ENCODE data around the gene GTF3C6.
"Not testable (repeated sequence)": the region's sequence is repeated elsewhere in the genome, so short reads cannot be mapped to it uniquely, and the experiment has no call there.

Gene GTF3C6

GRCh38 chr6:110950440-110950839 is 8.1 kb upstream of the GTF3C6 start:
- no peak overlapping the region for H3K27ac ChIP-seq (ENCODE audit: low read depth, low read length, severe bottlenecking)
- H3K4me3 ChIP-seq (ENCODE audit: extremely low read depth, insufficient read depth, low read length, poor library complexity, severe bottlenecking) = no peak overlapping the region
- H3K9me3 ChIP-seq (ENCODE audit: control insufficient read depth, low read length) = no peaks in the 10 kb centered on the region
- peaks cover 11% of the 10 kb centered on the region for H3K4me1 ChIP-seq (ENCODE audit: control insufficient read depth, insufficient read depth, low read length, poor library complexity, severe bottlenecking)
- no peaks in the 10 kb centered on the region for H3K36me3 ChIP-seq (ENCODE audit: control insufficient read depth, insufficient read depth, low read length)

DNA sequence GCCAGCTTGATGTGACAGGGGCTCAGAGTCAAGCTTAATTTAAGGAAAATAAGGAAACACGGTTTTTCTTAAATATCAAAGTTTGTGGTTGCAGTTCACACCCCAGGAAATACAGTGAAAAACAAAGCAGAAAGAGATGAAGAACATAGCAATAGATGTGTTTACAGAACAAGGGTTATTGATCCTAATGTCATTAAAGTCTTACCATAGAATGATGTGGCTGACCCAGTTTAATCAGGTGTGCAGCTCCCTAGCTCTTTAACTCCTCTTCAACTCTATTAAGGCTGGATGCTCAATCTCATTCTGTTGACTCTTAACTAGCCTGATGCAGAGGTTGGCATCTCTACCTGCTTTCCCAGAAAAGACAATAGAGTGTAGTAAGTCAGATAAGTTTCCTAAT is 7.5 kb upstream of the GTF3C6 start:
- H3K4me3 ChIP-seq (ENCODE audit: extremely low read depth, insufficient read depth, low read length, poor library complexity, severe bottlenecking) = no peak overlapping the region
- H3K27ac ChIP-seq (ENCODE audit: low read depth, low read length, severe bottlenecking) = no peak overlapping the region
- H3K4me1 ChIP-seq (ENCODE audit: control insufficient read depth, insufficient read depth, low read length, poor library complexity, severe bottlenecking) = peaks cover 11% of the 10 kb centered on the region
- WGBS, 2 experiments (ENCODE audit: insufficient coverage in 2 of 2) = 80 to 100% methylated on average over 1 of the region's 1 CpG
- H3K9me3 ChIP-seq (ENCODE audit: control insufficient read depth, low read length) = no peaks in the 10 kb centered on the region
- H3K36me3 ChIP-seq (ENCODE audit: control insufficient read depth, insufficient read depth, low read length) = no peaks in the 10 kb centered on the region

- peak overlapping the region; percentile 23 for H3K27ac ChIP-seq (ENCODE audit: low read depth, low read length, severe bottlenecking)
- H3K9me3 ChIP-seq (ENCODE audit: control insufficient read depth, low read length) = no peaks in the 10 kb centered on the region
- H3K4me1 ChIP-seq (ENCODE audit: control insufficient read depth, insufficient read depth, low read length, poor library complexity, severe bottlenecking) = peaks cover 11% of the 10 kb centered on the region
- no peak overlapping the region for H3K4me3 ChIP-seq (ENCODE audit: extremely low read depth, insufficient read depth, low read length, poor library complexity, severe bottlenecking)
- no peaks in the 10 kb centered on the region for H3K36me3 ChIP-seq (ENCODE audit: control insufficient read depth, insufficient read depth, low read length)
- 81 to 88% methylated on average over 5 to 7 of the region's 8 CpGs for WGBS, 2 experiments (ENCODE audit: insufficient coverage in 2 of 2)
Measured at GRCh38 chr6:110951986-110952794, 6.3 kb upstream of the GTF3C6 start.

DNA sequence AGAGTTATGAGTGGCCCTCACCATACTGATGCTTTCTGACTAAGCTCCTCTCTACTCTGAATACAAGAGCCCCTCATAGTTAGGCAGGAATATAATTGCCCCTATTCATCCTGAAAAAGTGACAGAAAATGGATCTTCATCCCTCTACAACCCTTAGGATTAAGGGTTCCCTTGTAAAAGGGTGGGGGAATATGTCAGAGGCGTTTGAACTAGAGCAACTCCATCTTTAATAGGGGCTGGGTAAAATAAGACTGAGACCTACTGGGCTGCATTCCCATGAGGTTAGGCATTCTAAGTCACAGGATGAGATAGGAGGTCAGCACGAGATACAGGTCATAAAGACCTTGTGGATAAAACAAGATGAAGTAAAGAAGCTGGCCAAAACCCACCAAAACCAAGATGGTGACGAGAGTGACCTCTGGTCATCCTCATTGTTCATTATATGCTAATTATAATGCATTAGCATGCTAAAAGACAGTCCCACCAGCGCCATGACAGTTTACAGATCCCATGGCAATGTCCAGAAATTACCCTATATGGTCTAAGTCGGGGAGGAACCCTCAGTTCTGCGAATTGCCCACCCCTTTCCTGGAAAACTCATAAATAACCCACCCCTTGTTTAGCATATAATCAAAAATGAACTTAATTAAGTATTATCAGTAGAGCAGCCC is 4.7 kb upstream of the GTF3C6 start:
- 94 to 100% methylated on average over 2 to 3 of the region's 6 CpGs for WGBS, 2 experiments (ENCODE audit: insufficient coverage in 2 of 2)
- Histone ChIP-seq H3K4me3 (ENCODE audit: extremely low read depth, insufficient read depth, low read length, poor library complexity, severe bottlenecking) (no peak overlapping the region), H3K27ac (ENCODE audit: low read depth, low read length, severe bottlenecking) (no peak overlapping the region), H3K36me3 (ENCODE audit: control insufficient read depth, insufficient read depth, low read length) (no peaks in the 10 kb centered on the region), H3K9me3 (ENCODE audit: control insufficient read depth, low read length) (no peaks in the 10 kb centered on the region), H3K4me1 (ENCODE audit: control insufficient read depth, insufficient read depth, low read length, poor library complexity, severe bottlenecking) (peaks cover 11% of the 10 kb centered on the region)

DNA sequence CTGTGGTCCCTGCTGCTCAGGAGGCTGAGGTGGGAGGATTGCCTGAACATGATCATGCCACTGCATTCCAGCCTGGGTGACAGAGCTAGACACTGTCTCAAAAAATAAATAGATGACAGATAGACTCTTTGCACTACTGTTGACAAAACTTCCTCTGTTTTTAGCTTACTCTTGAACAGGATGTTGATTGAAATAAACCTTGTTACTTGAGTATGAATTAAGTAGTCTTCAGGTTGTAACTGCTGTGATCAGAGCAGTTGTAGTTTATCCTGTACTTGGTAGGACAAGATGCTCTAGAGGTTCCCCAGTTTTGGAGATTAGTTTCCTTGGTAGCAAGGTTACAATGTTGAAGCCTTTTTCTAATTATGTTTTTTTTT is 1.5 kb downstream of the GTF3C6 start:
- H3K4me3 ChIP-seq (ENCODE audit: extremely low read depth, insufficient read depth, low read length, poor library complexity, severe bottlenecking) = no peak overlapping the region
- H3K36me3 ChIP-seq (ENCODE audit: control insufficient read depth, insufficient read depth, low read length) = peaks cover 37% of the 10 kb centered on the region
- H3K27ac ChIP-seq (ENCODE audit: low read depth, low read length, severe bottlenecking) = no peak overlapping the region
- no peaks in the 10 kb centered on the region for H3K9me3 ChIP-seq (ENCODE audit: control insufficient read depth, low read length)
- no peaks in the 10 kb centered on the region for H3K4me1 ChIP-seq (ENCODE audit: control insufficient read depth, insufficient read depth, low read length, poor library complexity, severe bottlenecking)

DNA sequence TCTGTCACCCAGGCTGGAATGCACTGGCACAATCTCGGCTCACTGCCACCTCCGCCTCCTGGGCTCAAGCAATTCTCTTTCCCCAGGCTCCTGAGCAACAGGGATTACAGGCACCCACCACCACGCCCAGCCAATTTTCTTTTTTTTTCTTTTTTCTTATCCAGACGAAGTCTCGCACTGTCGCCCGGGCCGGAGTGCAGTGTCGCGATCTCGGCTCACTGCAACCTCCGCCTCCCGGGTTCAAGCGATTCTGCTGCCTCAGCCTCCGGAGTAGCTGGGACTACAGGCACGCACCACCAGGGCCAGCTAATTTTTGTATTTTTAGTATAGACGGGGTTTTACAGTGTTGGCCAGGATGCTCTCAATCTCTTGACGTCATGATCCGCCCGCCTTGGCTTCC is 4.1 kb downstream of the GTF3C6 start:
- peaks cover 60% of the 10 kb centered on the region for H3K36me3 ChIP-seq (ENCODE audit: control insufficient read depth, insufficient read depth, low read length)
- H3K4me1 ChIP-seq (ENCODE audit: control insufficient read depth, insufficient read depth, low read length, poor library complexity, severe bottlenecking); H3K4me3 ChIP-seq (ENCODE audit: extremely low read depth, insufficient read depth, low read length, poor library complexity, severe bottlenecking); H3K27ac ChIP-seq (ENCODE audit: low read depth, low read length, severe bottlenecking); H3K9me3 ChIP-seq (ENCODE audit: control insufficient read depth, low read length): not testable (repeated sequence)
- 90 to 93% methylated on average over 13 to 19 of the region's 20 CpGs for WGBS, 2 experiments (ENCODE audit: insufficient coverage in 2 of 2)

GRCh38 chr6:110965629-110966229 is 7.2 kb downstream of the GTF3C6 start:
- H3K4me3 ChIP-seq (ENCODE audit: extremely low read depth, insufficient read depth, low read length, poor library complexity, severe bottlenecking) = no peak overlapping the region
- H3K27ac ChIP-seq (ENCODE audit: low read depth, low read length, severe bottlenecking) = no peak overlapping the region
- H3K36me3 ChIP-seq (ENCODE audit: control insufficient read depth, insufficient read depth, low read length) = peaks cover 55% of the 10 kb centered on the region
- no peaks in the 10 kb centered on the region for H3K4me1 ChIP-seq (ENCODE audit: control insufficient read depth, insufficient read depth, low read length, poor library complexity, severe bottlenecking)
- no peaks in the 10 kb centered on the region for H3K9me3 ChIP-seq (ENCODE audit: control insufficient read depth, low read length)
- 86 to 100% methylated on average over 1 of the region's 3 CpGs for WGBS, 2 experiments (ENCODE audit: insufficient coverage in 2 of 2)

- H3K4me1 ChIP-seq (ENCODE audit: control insufficient read depth, insufficient read depth, low read length, poor library complexity, severe bottlenecking); H3K27ac ChIP-seq (ENCODE audit: low read depth, low read length, severe bottlenecking); H3K4me3 ChIP-seq (ENCODE audit: extremely low read depth, insufficient read depth, low read length, poor library complexity, severe bottlenecking); H3K9me3 ChIP-seq (ENCODE audit: control insufficient read depth, low read length): not testable (repeated sequence)
- H3K36me3 ChIP-seq (ENCODE audit: control insufficient read depth, insufficient read depth, low read length) = peaks cover 37% of the 10 kb centered on the region
- 100% methylated on average over 2 of the region's 2 CpGs for WGBS, 2 experiments (ENCODE audit: insufficient coverage in 2 of 2)
Measured at GRCh38 chr6:110968661-110969060, 10.2 kb downstream of the GTF3C6 start.

DNA sequence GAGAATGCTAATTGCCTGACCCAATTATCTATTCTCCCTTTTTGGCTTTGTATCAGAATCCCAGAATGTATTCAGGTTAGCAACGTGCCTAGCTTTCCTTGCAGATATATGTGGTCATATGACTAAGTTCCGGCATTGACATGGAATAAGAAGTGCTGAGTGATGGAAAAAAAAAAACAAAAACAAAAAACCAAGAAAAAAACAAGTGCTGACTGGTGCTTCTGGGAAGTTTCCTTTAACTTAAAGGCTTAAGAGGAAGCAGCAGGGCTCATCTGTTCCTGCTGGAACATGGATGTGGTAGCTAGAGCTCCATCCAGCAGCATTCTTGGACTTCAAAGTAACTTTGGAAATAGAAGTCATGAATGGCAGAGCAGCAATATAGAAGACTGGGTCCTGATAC is 13.0 kb downstream of the GTF3C6 start:
- Histone ChIP-seq H3K4me1 (ENCODE audit: control insufficient read depth, insufficient read depth, low read length, poor library complexity, severe bottlenecking) (no peaks in the 10 kb centered on the region), H3K36me3 (ENCODE audit: control insufficient read depth, insufficient read depth, low read length) (peaks cover 15% of the 10 kb centered on the region), H3K4me3 (ENCODE audit: extremely low read depth, insufficient read depth, low read length, poor library complexity, severe bottlenecking) (no peak overlapping the region), H3K9me3 (ENCODE audit: control insufficient read depth, low read length) (no peaks in the 10 kb centered on the region), H3K27ac (ENCODE audit: low read depth, low read length, severe bottlenecking) (no peak overlapping the region)
- 42% methylated on average over 2 of the region's 2 CpGs; no CpG with 5 or more reads in 1 of the 2 experiments for WGBS, 2 experiments (ENCODE audit: insufficient coverage in 2 of 2)

DNA sequence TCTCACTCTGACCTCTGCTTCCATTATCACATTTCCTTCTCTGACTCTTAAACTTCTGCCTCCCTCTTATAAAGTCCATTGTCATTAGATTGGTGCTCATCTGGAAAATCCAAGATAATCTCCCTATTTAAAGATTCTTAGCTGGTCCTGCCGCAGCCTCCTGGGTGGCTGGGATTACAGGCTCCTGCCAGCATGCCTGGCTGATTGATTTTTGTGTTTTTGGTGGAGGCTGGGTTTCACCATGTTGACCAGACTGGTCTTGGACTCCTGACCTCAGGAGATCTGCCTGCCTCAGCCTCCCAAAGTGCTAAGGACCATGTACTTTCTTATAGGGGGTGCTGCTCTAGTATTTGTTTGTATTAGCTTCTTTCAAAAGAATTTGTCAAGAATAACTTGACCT is 18.1 kb downstream of the GTF3C6 start:
- Histone ChIP-seq H3K4me3 (ENCODE audit: extremely low read depth, insufficient read depth, low read length, poor library complexity, severe bottlenecking) (no peak overlapping the region), H3K36me3 (ENCODE audit: control insufficient read depth, insufficient read depth, low read length) (peaks cover 16% of the 10 kb centered on the region), H3K27ac (ENCODE audit: low read depth, low read length, severe bottlenecking) (no peak overlapping the region), H3K4me1 (ENCODE audit: control insufficient read depth, insufficient read depth, low read length, poor library complexity, severe bottlenecking) (no peaks in the 10 kb centered on the region), H3K9me3 (ENCODE audit: control insufficient read depth, low read length) (no peaks in the 10 kb centered on the region)
- WGBS, 2 experiments (ENCODE audit: insufficient coverage in 2 of 2) = no CpG with 5 or more reads among the region's 1 CpG

GRCh38 chr6:110979565-110980101 is 21.1 kb downstream of the GTF3C6 start:
- Histone ChIP-seq H3K4me1 (ENCODE audit: control insufficient read depth, insufficient read depth, low read length, poor library complexity, severe bottlenecking) (no peaks in the 10 kb centered on the region), H3K9me3 (ENCODE audit: control insufficient read depth, low read length) (no peaks in the 10 kb centered on the region), H3K4me3 (ENCODE audit: extremely low read depth, insufficient read depth, low read length, poor library complexity, severe bottlenecking) (no peak overlapping the region), H3K36me3 (ENCODE audit: control insufficient read depth, insufficient read depth, low read length) (peaks cover 16% of the 10 kb centered on the region), H3K27ac (ENCODE audit: low read depth, low read length, severe bottlenecking) (no peak overlapping the region)
- WGBS, 2 experiments (ENCODE audit: insufficient coverage in 2 of 2) = 83 to 91% methylated on average over 3 to 5 of the region's 9 CpGs

All from mesodermal cell (in vitro differentiated cells).